Stomach (tissue), 9 donors: Measurements from ENCODE around the gene TNRC6C. TPM values are rescaled to one million over a fixed set of nuclear protein-coding genes. Genes with fewer than 3 reads are reported as not detected.

Experiments used
- DNase-seq, 2 donors: peaks; one replicate each; pipeline versions ENCODE4 v3.0.0 to v3.0.0-alpha.2; 2013 to 2019
- H3K27ac ChIP-seq, 5 donors: fragments of 200-600 bp in 4 of 5; sonication (generic) in 4 of 5; one replicate each; pipeline ENCODE4 v1.5.1; 2013 to 2019; ENCODE audit warnings: mild to moderate bottlenecking in 1 of 5, moderate library complexity in 1 of 5
- H3K27me3 ChIP-seq, 3 donors: fragments of 200-600 bp; sonication (generic); one replicate each; pipeline ENCODE4 v1.5.1; 2017 to 2019; ENCODE audit warnings: mixed run types in 1 of 3
- H3K36me3 ChIP-seq, 4 donors: fragments of 200-600 bp; sonication (generic); 1 replicate in 3 of 4; 2 replicates in 1 of 4; pipeline ENCODE4 v1.5.1; 2016 to 2019
- H3K4me1 ChIP-seq, 4 donors: fragments of 200-600 bp; sonication (generic); one replicate each; pipeline ENCODE4 v1.5.1; 2016 to 2019
- H3K4me3 ChIP-seq, 4 donors: fragments of 200-600 bp; sonication (generic) in 3 of 4; one replicate each; pipeline ENCODE4 v1.5.1; 2016 to 2019; ENCODE audit warnings: mild to moderate bottlenecking in 1 of 4
- H3K9me3 ChIP-seq, 4 donors: fragments of 200-600 bp; sonication (generic); one replicate each; pipeline ENCODE4 v1.5.1; 2016 to 2019
- CTCF ChIP-seq, 7 experiments: fragments of 450-650 bp in 4 of 7; fragments of 200-600 bp in 3 of 7; sonication (generic) in 3 of 7; IDR thresholded peaks; one replicate each; pipeline ENCODE4 v1.5.1; 2016 to 2019; ENCODE audit warnings: antibody characterized with exemption in 7 of 7, control low read depth in 2 of 7, mild to moderate bottlenecking in 1 of 7
- EP300 ChIP-seq: sonication (generic); formaldehyde crosslinking; IDR thresholded peaks from one replicate; pipeline ENCODE4 v1.6.1; 2017; ENCODE audit warnings: antibody characterized with exemption
- POLR2A ChIP-seq, 4 donors: fragments of 450-650 bp; IDR thresholded peaks; one replicate each; pipeline ENCODE4 v1.6.1; 2016; ENCODE audit warnings: antibody characterized with exemption in 4 of 4, control low read depth in 2 of 4, mild to moderate bottlenecking in 1 of 4, moderate library complexity in 1 of 4
- POLR2AphosphoS5 ChIP-seq, 3 donors: sonication (generic); formaldehyde crosslinking; IDR thresholded peaks; one replicate each; pipeline ENCODE4 v1.6.1; 2016; ENCODE audit warnings: antibody characterized with exemption in 3 of 3
- WGBS, 5 donors: extraction: QIAGEN DNeasy Blood & Tissue Kit in 3 of 5; methylation state at CpG; one replicate each; pipeline versions ENCODE4 v1.1.5 to v1.1.7; 2013 to 2018; 5-methylcytosine and 5-hydroxymethylcytosine counted together
- intact Hi-C: fragments of 100-400 bp; cut with DNase I; formaldehyde crosslinking; loops from one replicate; pipeline ENCODE4 v1.15.1; 2023; ENCODE audit warnings: low total_unique reads
- polyA plus RNA-seq, 3 donors: library from polyadenylated mRNA; stranded (reverse); fragments of 200-250 nt; gene quantifications; one replicate each; pipeline ENCODE4 v1.2.3, GENCODE V29; 2013
- total RNA-seq, 5 donors: library from RNA; depleted of rRNA; stranded (reverse); fragments of >200 nt; gene quantifications; one replicate each; pipeline versions ENCODE4 v1.1.0 to v1.2.3, GENCODE V29; 2014 to 2016
- donor health status: healthy with polysubstance abuse.
- donor health status: Bipolar disorder and iron deficiency.
- donor health status: healthy.

TNRC6C gene
- total and polyA plus RNA-seq, 8 donors, result 0.92 to 64.8 (median 9.6) TPM

GRCh38 chr17:77914385-77915254 is 43.9 kb upstream of the TNRC6C start:
- H3K4me1 ChIP-seq, result peaks cover 0 to 31% (median 19%) of the 10 kb centered on the region in 4 donors
- DNase-seq, result peak in 1 of 2 donors; percentile 90
- TF ChIP-seq POLR2A (IDR thresholded peaks at IDR 0.05), result no peak
- TF ChIP-seq CTCF (IDR thresholded peaks at IDR 0.05), result peak in 1 of 7 experiments; percentile 19
- no peak for TF ChIP-seq EP300
- no peak for TF ChIP-seq POLR2AphosphoS5 (IDR thresholded peaks at IDR 0.05)
- H3K36me3 ChIP-seq, result no peaks in the 10 kb centered on the region
- no peak overlapping the region for H3K27ac ChIP-seq
- WGBS, 5 donors, result 25 to 33% (median 29%) methylated on average over 18 of the region's 18 CpGs
- peaks cover 0 to 86% (median 28%) of the 10 kb centered on the region in 3 donors for H3K27me3 ChIP-seq
- no peaks in the 10 kb centered on the region for H3K9me3 ChIP-seq
- H3K4me3 ChIP-seq, result no peak overlapping the region
- intact Hi-C loops, result no loop called here

GRCh38 chr17:77915594-77916021 is 42.9 kb upstream of the TNRC6C start:
- no peaks in the 10 kb centered on the region for H3K9me3 ChIP-seq
- no peak overlapping the region for H3K27ac ChIP-seq
- TF ChIP-seq EP300 (no peak), POLR2A (IDR thresholded peaks at IDR 0.05) (no peak), POLR2AphosphoS5 (IDR thresholded peaks at IDR 0.05) (no peak), CTCF (IDR thresholded peaks at IDR 0.05) (no peak)
- no peak overlapping the region for H3K4me3 ChIP-seq
- H3K4me1 ChIP-seq, result peaks cover 0 to 31% (median 19%) of the 10 kb centered on the region in 4 donors
- no peak for DNase-seq
- 19 to 52% (median 31%) methylated on average over 6 to 7 of the region's 7 CpGs for WGBS, 5 donors
- H3K27me3 ChIP-seq, result peaks cover 0 to 83% (median 28%) of the 10 kb centered on the region in 3 donors
- H3K36me3 ChIP-seq, result no peaks in the 10 kb centered on the region
- intact Hi-C loops, result no loop called here

- Histone ChIP-seq H3K4me3 (peak overlapping the region in 1 of 4 donors; percentile 8), H3K9me3 (no peaks in the 10 kb centered on the region), H3K36me3 (no peaks in the 10 kb centered on the region), H3K27me3 (peaks cover 0 to 85% (median 28%) of the 10 kb centered on the region in 3 donors), H3K4me1 (peaks cover 0 to 31% (median 19%) of the 10 kb centered on the region in 4 donors), H3K27ac (no peak overlapping the region)
- intact Hi-C loops, result no loop called here
- no peak for TF ChIP-seq CTCF (IDR thresholded peaks at IDR 0.05)
- TF ChIP-seq POLR2A (IDR thresholded peaks at IDR 0.05), result no peak
- TF ChIP-seq POLR2AphosphoS5 (IDR thresholded peaks at IDR 0.05), result no peak
- no peak for TF ChIP-seq EP300
- DNase-seq, result no peak
- 15 to 26% (median 25%) methylated on average over 6 of the region's 6 CpGs for WGBS, 5 donors
Observed at GRCh38 chr17:77916264-77916663, 42.2 kb upstream of the TNRC6C start.

GRCh38 chr17:77916703-77917481 is 41.6 kb upstream of the TNRC6C start:
- intact Hi-C loops, result no loop called here
- Histone ChIP-seq H3K27ac (no peak overlapping the region), H3K27me3 (peaks cover 0 to 83% (median 28%) of the 10 kb centered on the region in 3 donors), H3K9me3 (peaks cover 0 to 4% (median 0%) of the 10 kb centered on the region in 4 donors), H3K4me1 (peaks cover 0 to 31% (median 19%) of the 10 kb centered on the region in 4 donors), H3K4me3 (peak overlapping the region in 1 of 4 donors; percentile 8), H3K36me3 (no peaks in the 10 kb centered on the region)
- TF ChIP-seq POLR2A (IDR thresholded peaks at IDR 0.05) (no peak), EP300 (no peak), CTCF (IDR thresholded peaks at IDR 0.05) (no peak), POLR2AphosphoS5 (IDR thresholded peaks at IDR 0.05) (no peak)
- DNase-seq, result peak in 1 of 2 donors; percentile 46
- 18 to 35% (median 21%) methylated on average over 17 of the region's 17 CpGs for WGBS, 5 donors
